ENCODE measurements around the gene TMEM59L.
A peak's percentile ranks its signal among the peaks of the same experiment; 100 is the strongest.

Gene TMEM59L

GRCh38 chr19:18611327-18612050 lies 1.2 kb upstream of the TMEM59L start:
- TF ChIP-seq CTBP1 (IDR thresholded peaks at IDR 0.05; ENCODE audit: borderline replicate concordance) (no peak), FOXA1 (IDR thresholded peaks at IDR 0.05) (no peak), L3MBTL2 (conservative IDR thresholded peaks at IDR 0.05) (no peak)
- CTCF ChIA-PET, result no interaction called here
- no peak for DNase-seq (ENCODE audit: extremely low spot score)
- POLR2A ChIA-PET, result no interaction called here

- ChIA-PET CTCF (no interaction called here), POLR2A (no interaction called here)
- DNase-seq (ENCODE audit: extremely low spot score), result no peak
- TF ChIP-seq BHLHE40 (IDR thresholded peaks at IDR 0.05; ENCODE audit: borderline replicate concordance) (no peak), L3MBTL2 (conservative IDR thresholded peaks at IDR 0.05) (peak; percentile 76), TARDBP (IDR thresholded peaks at IDR 0.05) (no peak), CTBP1 (IDR thresholded peaks at IDR 0.05; ENCODE audit: borderline replicate concordance) (no peak), ARNT (IDR thresholded peaks at IDR 0.05) (no peak)
Measured at GRCh38 chr19:18612051-18612771, 459 bp upstream of the TMEM59L start.

- DNase-seq (ENCODE audit: extremely low spot score), result no peak
- ChIA-PET POLR2A (no interaction called here), CTCF (no interaction called here)
Measured at GRCh38 chr19:18613589-18614234, 1.0 kb downstream of the TMEM59L start.

GRCh38 chr19:18616023-18616422 lies 3.4 kb downstream of the TMEM59L start:
- TF ChIP-seq ELF4 (IDR thresholded peaks at IDR 0.05) (no peak), PKNOX1 (IDR thresholded peaks at IDR 0.05) (no peak), CTBP1 (IDR thresholded peaks at IDR 0.05; ENCODE audit: borderline replicate concordance) (no peak), BHLHE40 (IDR thresholded peaks at IDR 0.05; ENCODE audit: borderline replicate concordance) (no peak), TARDBP (IDR thresholded peaks at IDR 0.05) (no peak), FOXA1 (IDR thresholded peaks at IDR 0.05) (no peak), LEF1 (IDR thresholded peaks at IDR 0.05; ENCODE audit: borderline replicate concordance) (no peak), FOXM1 (IDR thresholded peaks at IDR 0.05; ENCODE audit: borderline replicate concordance) (no peak), ARNT (IDR thresholded peaks at IDR 0.05) (no peak), HDGF (IDR thresholded peaks at IDR 0.05; ENCODE audit: borderline replicate concordance) (no peak), SP1 (IDR thresholded peaks at IDR 0.05) (no peak), L3MBTL2 (conservative IDR thresholded peaks at IDR 0.05) (no peak), FOXK2 (IDR thresholded peaks at IDR 0.05) (no peak)
- POLR2A ChIA-PET, result no interaction called here
- CTCF ChIA-PET, result no interaction called here
- no peak for DNase-seq (ENCODE audit: extremely low spot score)

More at GRCh38 chr19:18613589-18614234, 1.0 kb downstream of the TMEM59L start:
- TF ChIP-seq BHLHE40 (IDR thresholded peaks at IDR 0.05; ENCODE audit: borderline replicate concordance) (no peak), ARNT (IDR thresholded peaks at IDR 0.05) (no peak), FOXA1 (IDR thresholded peaks at IDR 0.05) (no peak), CTBP1 (IDR thresholded peaks at IDR 0.05; ENCODE audit: borderline replicate concordance) (no peak), HDGF (IDR thresholded peaks at IDR 0.05; ENCODE audit: borderline replicate concordance) (no peak), FOXK2 (IDR thresholded peaks at IDR 0.05) (no peak), NFRKB (IDR thresholded peaks at IDR 0.05) (no peak), PKNOX1 (IDR thresholded peaks at IDR 0.05) (no peak), ZNF384 (IDR thresholded peaks at IDR 0.05) (no peak), TARDBP (IDR thresholded peaks at IDR 0.05) (no peak), SP1 (IDR thresholded peaks at IDR 0.05) (no peak), LEF1 (IDR thresholded peaks at IDR 0.05; ENCODE audit: borderline replicate concordance) (no peak), L3MBTL2 (conservative IDR thresholded peaks at IDR 0.05) (no peak), ELF4 (IDR thresholded peaks at IDR 0.05) (no peak)

GRCh38 chr19:18617562-18617961 lies 4.9 kb downstream of the TMEM59L start:
- POLR2A ChIA-PET, result no interaction called here
- CTCF ChIA-PET, result no interaction called here
- no peak for TF ChIP-seq LEF1 (IDR thresholded peaks at IDR 0.05; ENCODE audit: borderline replicate concordance)
- TF ChIP-seq CTBP1 (IDR thresholded peaks at IDR 0.05; ENCODE audit: borderline replicate concordance), result no peak
- TF ChIP-seq NFRKB (IDR thresholded peaks at IDR 0.05), result no peak
- TF ChIP-seq HDGF (IDR thresholded peaks at IDR 0.05; ENCODE audit: borderline replicate concordance), result no peak
- TF ChIP-seq PKNOX1 (IDR thresholded peaks at IDR 0.05), result no peak
- TF ChIP-seq FOXA1 (IDR thresholded peaks at IDR 0.05), result no peak
- no peak for TF ChIP-seq ELF4 (IDR thresholded peaks at IDR 0.05)
- TF ChIP-seq FOXK2 (IDR thresholded peaks at IDR 0.05), result no peak
- no peak for TF ChIP-seq ARNT (IDR thresholded peaks at IDR 0.05)
- TF ChIP-seq L3MBTL2 (conservative IDR thresholded peaks at IDR 0.05), result no peak
- no peak for TF ChIP-seq SUZ12 (IDR thresholded peaks at IDR 0.05)
- no peak for TF ChIP-seq SP1 (IDR thresholded peaks at IDR 0.05)
- DNase-seq (ENCODE audit: extremely low spot score), result no peak

- POLR2A ChIA-PET, result no interaction called here
- DNase-seq (ENCODE audit: extremely low spot score), result no peak
- CTCF ChIA-PET, result no interaction called here
- TF ChIP-seq HDGF (IDR thresholded peaks at IDR 0.05; ENCODE audit: borderline replicate concordance), result no peak
- TF ChIP-seq FOXK2 (IDR thresholded peaks at IDR 0.05), result no peak
- TF ChIP-seq L3MBTL2 (conservative IDR thresholded peaks at IDR 0.05), result no peak
- TF ChIP-seq NFRKB (IDR thresholded peaks at IDR 0.05), result no peak
- TF ChIP-seq ARNT (IDR thresholded peaks at IDR 0.05), result no peak
- no peak for TF ChIP-seq LEF1 (IDR thresholded peaks at IDR 0.05; ENCODE audit: borderline replicate concordance)
- no peak for TF ChIP-seq CTBP1 (IDR thresholded peaks at IDR 0.05; ENCODE audit: borderline replicate concordance)
- TF ChIP-seq ELF4 (IDR thresholded peaks at IDR 0.05), result no peak
- TF ChIP-seq PKNOX1 (IDR thresholded peaks at IDR 0.05), result no peak
- no peak for TF ChIP-seq SP1 (IDR thresholded peaks at IDR 0.05)
- TF ChIP-seq ZNF384 (IDR thresholded peaks at IDR 0.05), result no peak
- TF ChIP-seq FOXA1 (IDR thresholded peaks at IDR 0.05), result no peak
- TF ChIP-seq TARDBP (IDR thresholded peaks at IDR 0.05), result no peak
- TF ChIP-seq FOXM1 (IDR thresholded peaks at IDR 0.05; ENCODE audit: borderline replicate concordance), result no peak
- no peak for TF ChIP-seq SUZ12 (IDR thresholded peaks at IDR 0.05)
Measured at GRCh38 chr19:18618236-18618635, 5.6 kb downstream of the TMEM59L start.
